AG04450 (cell line): Measurements from ENCODE around the gene AEBP1. TPM values are rescaled to one million over a fixed set of nuclear protein-coding genes. Genes with fewer than 3 reads are reported as not detected.

ENCODE experiments used
- CTCF ChIA-PET: fragments of 300-600, 350-600 bp; formaldehyde crosslinking; extraction: SDS; loops from one replicate; lab custom pipeline; 2022; ENCODE audit warnings: antibody characterized with exemption, inconsistent platforms; lab: Charles Lee
- POLR2A ChIA-PET: fragments of 350-600 bp; formaldehyde crosslinking; extraction: SDS; loops from one replicate; lab custom pipeline; 2021; ENCODE audit warnings: antibody characterized with exemption, inconsistent platforms; lab: Yijun Ruan, JAX
- DNase-seq: peaks from one replicate; pipeline ENCODE4 v3.0.0-alpha.2; 2011; ENCODE audit warnings: low read depth, low spot score
- H3K27ac ChIP-seq: one replicate; pipeline ENCODE4 v1.5.1; 2012; ENCODE audit warnings: low read depth, low read length, control low read depth
- H3K27me3 ChIP-seq: one replicate; pipeline ENCODE4 v1.6.0; 2012; ENCODE audit warnings: low read length; ENCODE audit not compliant: control insufficient read depth, insufficient read depth
- H3K4me3 ChIP-seq: 2 replicates; pipeline ENCODE4 v1.5.1; 2011; ENCODE audit warnings: mild to moderate bottlenecking, low read depth, low read length, control low read depth
- H3K9me3 ChIP-seq: 2 replicates; pipeline ENCODE4 v1.5.1; 2012; ENCODE audit warnings: low read length; ENCODE audit not compliant: control insufficient read depth, insufficient read depth
- polyA plus RNA-seq: library from polyadenylated mRNA; depleted of rRNA; stranded (reverse); fragments of >200 nt; gene quantifications from 2 replicates; pipeline ENCODE4 v1.2.3, GENCODE V29; 2011
- TF ChIP-seq, protein P1 (sequence below): IDR thresholded peaks from 2 replicates; pipeline ENCODE4 v1.5.1; 2011; ENCODE audit warnings: low read depth, low read length, control low read depth, inconsistent platforms

The AEBP1 gene
- polyA plus RNA-seq, 1 experiment = 18.5 TPM

DNA sequence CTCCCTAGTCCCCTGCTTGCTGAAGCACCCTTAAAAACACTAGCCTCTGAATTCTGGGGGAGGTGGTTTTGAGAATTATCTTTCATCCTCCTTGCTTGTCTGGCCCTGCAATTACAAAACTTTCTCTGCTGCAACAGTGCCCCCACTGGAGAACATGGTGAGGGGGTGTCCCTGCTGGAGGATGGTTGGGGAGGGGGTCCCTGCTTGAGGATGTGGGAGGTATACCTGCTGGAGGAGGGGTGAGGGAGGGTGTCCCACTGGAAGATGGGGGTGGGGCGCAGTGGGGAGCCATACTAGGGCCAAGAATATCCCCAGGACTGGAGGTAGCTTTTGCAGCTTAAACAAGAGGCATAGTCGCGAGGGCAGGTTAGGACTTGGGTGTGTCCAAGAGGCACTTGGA, 18.6 kb upstream of the AEBP1 start:
- peak overlapping the region; percentile 31 for H3K27ac ChIP-seq
- CTCF ChIA-PET = interaction anchor here (1.4 kb wide), 1 partner anchor 14 kb away, joined by 6 read pairs; no protein-coding TSS in a partner anchor
- no peaks in the 10 kb centered on the region; the same call in 1 of the 2 replicates for H3K9me3 ChIP-seq
- DNase-seq = no peak
- no peaks in the 10 kb centered on the region for H3K27me3 ChIP-seq
- TF ChIP-seq, protein P1, sequence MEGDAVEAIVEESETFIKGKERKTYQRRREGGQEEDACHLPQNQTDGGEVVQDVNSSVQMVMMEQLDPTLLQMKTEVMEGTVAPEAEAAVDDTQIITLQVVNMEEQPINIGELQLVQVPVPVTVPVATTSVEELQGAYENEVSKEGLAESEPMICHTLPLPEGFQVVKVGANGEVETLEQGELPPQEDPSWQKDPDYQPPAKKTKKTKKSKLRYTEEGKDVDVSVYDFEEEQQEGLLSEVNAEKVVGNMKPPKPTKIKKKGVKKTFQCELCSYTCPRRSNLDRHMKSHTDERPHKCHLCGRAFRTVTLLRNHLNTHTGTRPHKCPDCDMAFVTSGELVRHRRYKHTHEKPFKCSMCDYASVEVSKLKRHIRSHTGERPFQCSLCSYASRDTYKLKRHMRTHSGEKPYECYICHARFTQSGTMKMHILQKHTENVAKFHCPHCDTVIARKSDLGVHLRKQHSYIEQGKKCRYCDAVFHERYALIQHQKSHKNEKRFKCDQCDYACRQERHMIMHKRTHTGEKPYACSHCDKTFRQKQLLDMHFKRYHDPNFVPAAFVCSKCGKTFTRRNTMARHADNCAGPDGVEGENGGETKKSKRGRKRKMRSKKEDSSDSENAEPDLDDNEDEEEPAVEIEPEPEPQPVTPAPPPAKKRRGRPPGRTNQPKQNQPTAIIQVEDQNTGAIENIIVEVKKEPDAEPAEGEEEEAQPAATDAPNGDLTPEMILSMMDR = no peak
- POLR2A ChIA-PET = no interaction called here
- no peak overlapping the region for H3K4me3 ChIP-seq

DNA sequence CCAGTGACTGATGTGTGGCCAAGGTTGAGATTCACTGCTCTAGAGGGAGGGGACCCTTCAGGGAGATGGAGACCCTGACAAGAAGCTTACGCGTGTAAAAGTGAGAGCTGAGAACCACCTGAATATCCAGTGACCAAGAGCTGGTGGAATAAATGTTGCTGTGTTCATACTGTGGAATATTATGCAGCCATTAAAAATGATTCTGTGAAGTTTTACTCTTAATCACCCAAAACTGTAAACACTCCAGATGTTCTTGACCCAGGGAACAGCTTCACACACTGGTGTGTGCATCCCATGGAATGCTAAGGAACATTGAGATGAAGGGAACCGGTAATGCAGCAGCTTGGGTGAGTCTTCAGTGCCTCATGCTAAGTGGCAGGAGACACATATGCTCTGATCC, 17.5 kb upstream of the AEBP1 start:
- ChIA-PET CTCF (interaction anchor here (0.8 kb wide), 1 partner anchor 36 kb away, joined by 4 read pairs; the partner anchor contains the start of gene POLD2), POLR2A (no interaction called here)
- Histone ChIP-seq H3K27me3 (no peaks in the 10 kb centered on the region), H3K27ac (no peak overlapping the region), H3K4me3 (no peak overlapping the region), H3K9me3 (no peaks in the 10 kb centered on the region; the same call in 1 of the 2 replicates)
- DNase-seq = no peak
- TF ChIP-seq, protein P1 = no peak

DNA sequence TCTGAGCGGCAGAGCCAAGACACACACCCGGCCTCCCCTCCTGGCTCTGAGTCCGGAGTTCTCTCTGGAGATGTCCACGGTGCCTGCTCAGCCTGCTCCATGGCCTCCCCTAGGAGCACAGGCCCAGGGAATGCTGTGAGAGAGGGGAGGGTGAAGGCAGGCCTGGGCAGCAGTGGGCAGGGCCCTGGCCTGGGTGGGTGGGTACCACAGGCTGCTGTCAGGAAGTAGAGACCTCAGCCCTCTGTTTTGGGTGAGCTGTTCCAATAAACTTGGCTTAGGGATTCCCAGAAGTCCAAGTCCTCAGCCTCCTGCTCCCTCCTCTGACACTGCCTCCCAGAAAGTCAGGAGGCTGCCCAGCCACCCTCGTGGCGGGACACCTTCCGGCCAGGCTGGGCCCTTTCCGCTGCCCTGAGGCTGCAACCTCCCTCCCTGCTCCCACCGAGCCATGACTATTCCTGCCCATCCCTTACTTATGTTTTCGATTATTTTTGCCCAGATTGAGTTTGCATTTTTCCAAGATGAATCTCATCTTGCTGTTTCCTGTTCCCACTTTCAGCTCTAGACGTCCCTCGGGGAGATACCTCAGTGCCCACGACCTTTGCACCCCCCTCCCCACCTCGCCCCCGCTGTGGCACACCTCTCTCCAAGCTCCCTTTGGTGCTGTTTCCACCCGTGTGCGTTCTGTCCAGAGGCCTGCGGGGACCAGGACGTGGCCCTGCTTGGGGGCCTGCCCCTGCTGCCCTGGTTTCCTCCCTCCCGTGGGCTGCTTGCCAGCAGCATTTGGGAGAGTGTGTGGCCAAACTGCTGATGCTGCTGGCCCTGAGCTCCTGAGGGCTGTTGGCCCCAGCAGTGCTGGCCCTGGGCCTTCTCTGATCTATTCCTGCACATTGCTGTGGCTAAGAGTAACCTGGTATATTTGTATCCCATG, 16.0 kb upstream of the AEBP1 start:
- ChIA-PET CTCF (interaction anchor here (0.9 kb wide), 1 partner anchor 17 kb away, joined by 3 read pairs; no protein-coding TSS in a partner anchor), POLR2A (interaction anchor here (0.6 to 1.5 kb wide), 8 partner anchors 12 to 939 kb away, joined by 3 to 8 read pairs (median 4); partner anchors contain the start of gene AEBP1)
- TF ChIP-seq, protein P1 = 0 out of 2 replicates have a peak, but pooled peaks have one; percentile 1
- no peaks in the 10 kb centered on the region for H3K9me3 ChIP-seq
- H3K4me3 ChIP-seq = no peak overlapping the region
- no peak for DNase-seq
- H3K27ac ChIP-seq = peak overlapping the region; percentile 96
- no peaks in the 10 kb centered on the region for H3K27me3 ChIP-seq

DNA sequence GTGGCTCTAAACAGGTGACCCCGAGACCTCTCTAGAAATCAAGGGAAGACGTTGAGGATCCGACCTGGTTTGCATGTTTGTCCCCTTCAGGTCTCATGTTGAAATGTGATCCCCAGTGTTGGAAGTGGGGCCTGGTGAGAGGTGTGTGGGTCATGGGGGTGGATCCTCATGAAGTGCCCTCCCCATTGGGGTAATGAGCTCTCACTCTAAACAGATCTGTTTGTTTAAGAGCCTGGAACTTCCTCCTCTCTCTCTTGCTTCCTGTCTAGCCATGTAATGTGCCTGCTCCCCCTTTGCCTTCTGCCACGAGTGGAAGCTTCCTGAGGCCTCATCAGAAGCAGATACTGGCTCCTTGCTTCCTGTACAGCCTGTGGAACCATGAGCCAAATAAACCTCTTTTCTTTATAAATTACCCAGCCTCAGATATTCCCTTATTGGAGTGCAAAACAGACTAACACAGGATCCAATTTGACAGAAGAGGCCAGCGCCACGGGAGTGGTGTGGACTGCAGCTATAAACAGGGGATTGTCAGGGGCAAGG, 11.0 kb upstream of the AEBP1 start:
- ChIA-PET POLR2A (no interaction called here), CTCF (no interaction called here)
- Histone ChIP-seq H3K27ac (no peak overlapping the region), H3K4me3 (no peak overlapping the region), H3K27me3 (no peaks in the 10 kb centered on the region), H3K9me3 (no peaks in the 10 kb centered on the region)
- TF ChIP-seq, protein P1 = no peak
- no peak for DNase-seq
